H1 (cell line): ENCODE data around the gene GPR135.

Source experiments
- ASH2L ChIP-seq: fragments of 200-600, 300-600 bp; sonication (generic); IDR thresholded peaks from one replicate; pipeline ENCODE4 v1.7.1; 2017; ENCODE audit warnings: low read length
- BRCA1 ChIP-seq: IDR thresholded peaks from 2 replicates; pipeline ENCODE4 v1.6.1; 2012; ENCODE audit warnings: low read depth, low read length, improper control_type of control experiment
- CHD1 ChIP-seq: IDR thresholded peaks from 2 replicates; pipeline ENCODE4 v1.6.1; 2012; ENCODE audit warnings: low read depth, low read length, improper control_type of control experiment
- CHD2 ChIP-seq: IDR thresholded peaks from 2 replicates; pipeline ENCODE4 v1.6.1; 2012; ENCODE audit warnings: low read length, improper control_type of control experiment
- CTCF ChIP-seq, 3 experiments: IDR thresholded peaks; 1 replicate in 2 of 3; 2 replicates in 1 of 3; pipeline versions ENCODE4 v1.5.1 to v1.6.1; 2011; ENCODE audit warnings: low read length in 3 of 3, mild to moderate bottlenecking in 3 of 3, inconsistent platforms in 2 of 3, low read depth in 1 of 3, moderate library complexity in 1 of 3; ENCODE audit not compliant: insufficient read depth in 1 of 3; ENCODE audit errors: control extremely low read depth in 1 of 3
- EZH2 ChIP-seq: fragments of 200-600 bp; sonication (generic); IDR thresholded peaks from 2 replicates; pipeline ENCODE4 v1.7.1; 2012; ENCODE audit warnings: low read depth, mild to moderate bottlenecking, moderate library complexity, low read length, inconsistent platforms; ENCODE audit not compliant: severe bottlenecking
- POLR2A ChIP-seq, 2 experiments: IDR thresholded peaks; 1 replicate in 1 of 2; 2 replicates in 1 of 2; pipeline ENCODE4 v1.6.1; 2011; ENCODE audit warnings: low read depth in 2 of 2, low read length in 2 of 2, mild to moderate bottlenecking in 2 of 2; ENCODE audit errors: control extremely low read depth in 1 of 2
- RAD21 ChIP-seq, 2 experiments: IDR thresholded peaks in 1 of 2; conservative IDR thresholded peaks in 1 of 2; 2 replicates each; pipeline ENCODE4 v1.6.1; 2011; ENCODE audit warnings: low read depth in 2 of 2, low read length in 2 of 2, improper control_type of control experiment in 1 of 2, inconsistent platforms in 1 of 2, mild to moderate bottlenecking in 1 of 2, moderate library complexity in 1 of 2
- USF2 ChIP-seq: IDR thresholded peaks from 2 replicates; pipeline ENCODE4 v1.6.1; 2011; ENCODE audit warnings: low read length, improper control_type of control experiment
- YY1 ChIP-seq: IDR thresholded peaks from 2 replicates; pipeline ENCODE4 v1.6.1; 2011; ENCODE audit warnings: low read depth, mild to moderate bottlenecking, low read length

DNA sequence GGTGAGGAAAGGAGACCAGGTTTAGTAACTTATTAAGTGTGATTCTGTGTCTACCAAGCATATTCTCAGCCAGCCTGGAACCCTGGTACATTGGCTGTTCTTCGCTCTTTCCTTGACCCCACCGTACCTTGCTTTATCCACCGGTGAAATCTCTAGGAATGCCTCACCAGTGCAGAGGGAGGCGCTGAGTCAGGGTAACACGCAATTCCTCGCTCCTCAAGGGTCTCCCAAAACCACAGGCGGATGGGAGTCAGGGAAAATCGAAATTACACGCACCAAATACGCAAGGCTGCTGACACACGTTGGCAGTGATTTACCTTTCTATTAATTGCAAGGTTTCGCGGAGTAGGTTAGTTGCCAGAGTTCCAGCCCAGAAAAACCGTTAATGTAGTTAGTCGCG is 18.2 kb upstream of the GPR135 start:
- TF ChIP-seq CHD2, result no peak
- no peak for TF ChIP-seq CTCF (IDR thresholded peaks at IDR 0.05; ENCODE audit: control extremely low read depth in 1 of 3, insufficient read depth in 1 of 3, low read depth in 1 of 3, low read length in 3 of 3)
- no peak for TF ChIP-seq EZH2
- no peak for TF ChIP-seq YY1
- no peak for TF ChIP-seq CHD1
- TF ChIP-seq ASH2L, result no peak
- no peak for TF ChIP-seq BRCA1
- no peak for TF ChIP-seq RAD21 (IDR thresholded peaks at IDR 0.05 in 1 of 2, conservative IDR thresholded peaks at IDR 0.05 in 1 of 2; ENCODE audit: low read depth in 2 of 2, low read length in 2 of 2)
- no peak for TF ChIP-seq POLR2A (IDR thresholded peaks at IDR 0.05; ENCODE audit: control extremely low read depth in 1 of 2, low read depth in 2 of 2, low read length in 2 of 2)
- no peak for TF ChIP-seq USF2
